ENCODE data around the gene BACE2.

GRCh38 chr21:41148798-41149197, 19.2 kb upstream of the BACE2 start:
- TF ChIP-seq CTCF (IDR thresholded peaks at IDR 0.05), result no peak
- TF ChIP-seq POLR2A (IDR thresholded peaks at IDR 0.05), result no peak
